ENCODE data around the gene MEF2A.
"Not testable (repeated sequence)": the region's sequence is repeated elsewhere in the genome, so short reads cannot be mapped to it uniquely, and the experiment has no call there.

MEF2A gene

GRCh38 chr15:99731336-99732123 lies 165.7 kb downstream of the MEF2A start:
- peak overlapping the region; percentile 85 for H3K4me3 Mint-ChIP-seq
- peaks cover 30% of the 10 kb centered on the region for H3K4me1 Mint-ChIP-seq
- no peaks in the 10 kb centered on the region for H3K36me3 Mint-ChIP-seq
- H3K27ac Mint-ChIP-seq = no peak overlapping the region
- no peaks in the 10 kb centered on the region for H3K9me3 Mint-ChIP-seq
- H3K27me3 Mint-ChIP-seq = no peaks in the 10 kb centered on the region

- Mint-ChIP-seq H3K4me3 (peak overlapping the region; percentile 85), H3K27ac (peak overlapping the region; percentile 55)
Measured at GRCh38 chr15:99732124-99732750, 166.5 kb downstream of the MEF2A start.

GRCh38 chr15:99732751-99733267 lies 167.0 kb downstream of the MEF2A start:
- Mint-ChIP-seq H3K9me3 (no peaks in the 10 kb centered on the region), H3K27ac (no peak overlapping the region), H3K27me3 (no peaks in the 10 kb centered on the region), H3K4me3 (peak overlapping the region; percentile 85), H3K4me1 (peaks cover 30% of the 10 kb centered on the region), H3K36me3 (no peaks in the 10 kb centered on the region)

More at GRCh38 chr15:99732124-99732750, 166.5 kb downstream of the MEF2A start:
- H3K9me3 Mint-ChIP-seq = no peaks in the 10 kb centered on the region
- no peaks in the 10 kb centered on the region for H3K36me3 Mint-ChIP-seq
- H3K27me3 Mint-ChIP-seq = no peaks in the 10 kb centered on the region
- H3K4me1 Mint-ChIP-seq = peaks cover 30% of the 10 kb centered on the region

GRCh38 chr15:99733268-99734039 lies 167.7 kb downstream of the MEF2A start, which contains the start of gene LYSMD4:
Gene LYSMD4 (minus strand): TSS chr15:99733437. CDS start chr15:99731999, 1,438 bp downstream.
- H3K27ac Mint-ChIP-seq = peak within 1 kb of the TSS; percentile 91

GRCh38 chr15:99734040-99734291 lies 168.2 kb downstream of the MEF2A start:
- peaks cover 30% of the 10 kb centered on the region for H3K4me1 Mint-ChIP-seq
- not testable (repeated sequence) for H3K9me3 Mint-ChIP-seq

More at GRCh38 chr15:99733268-99734039, 167.7 kb downstream of the MEF2A start, which contains the start of gene LYSMD4:
- H3K27me3 Mint-ChIP-seq = no peaks in the 10 kb centered on the region
- peak within 1 kb of the TSS; percentile 88 for H3K4me3 Mint-ChIP-seq
- no peaks in the 10 kb centered on the region for H3K9me3 Mint-ChIP-seq
- H3K4me1 Mint-ChIP-seq = peaks cover 30% of the 10 kb centered on the region
- H3K36me3 Mint-ChIP-seq = no peaks in the 10 kb centered on the region

GRCh38 chr15:99734575-99734974 lies 168.8 kb downstream of the MEF2A start:
- Mint-ChIP-seq H3K9me3 (no peaks in the 10 kb centered on the region), H3K4me1 (peaks cover 30% of the 10 kb centered on the region), H3K27ac (peak overlapping the region; percentile 68), H3K36me3 (no peaks in the 10 kb centered on the region), H3K4me3 (peak overlapping the region; percentile 30), H3K27me3 (no peaks in the 10 kb centered on the region)

More at GRCh38 chr15:99734040-99734291, 168.2 kb downstream of the MEF2A start:
- H3K27me3 Mint-ChIP-seq, H3K36me3 Mint-ChIP-seq: not testable (repeated sequence)
- H3K4me3 Mint-ChIP-seq = peak overlapping the region; percentile 88
- peak overlapping the region; percentile 91 for H3K27ac Mint-ChIP-seq

GRCh38 chr15:99735868-99736267 lies 170.1 kb downstream of the MEF2A start:
- Mint-ChIP-seq H3K27ac (no peak overlapping the region), H3K36me3 (no peaks in the 10 kb centered on the region), H3K4me1 (peaks cover 21% of the 10 kb centered on the region), H3K27me3 (no peaks in the 10 kb centered on the region), H3K4me3 (no peak overlapping the region), H3K9me3 (no peaks in the 10 kb centered on the region)

- peaks cover 16% of the 10 kb centered on the region for H3K4me1 Mint-ChIP-seq
- H3K4me3 Mint-ChIP-seq = no peak overlapping the region
- H3K27ac Mint-ChIP-seq = no peak overlapping the region
- no peaks in the 10 kb centered on the region for H3K27me3 Mint-ChIP-seq
- H3K9me3 Mint-ChIP-seq = no peaks in the 10 kb centered on the region
- H3K36me3 Mint-ChIP-seq = no peaks in the 10 kb centered on the region
Measured at GRCh38 chr15:99736702-99737101, 170.9 kb downstream of the MEF2A start.

GRCh38 chr15:99738021-99738847 lies 172.4 kb downstream of the MEF2A start:
- no peak overlapping the region for H3K4me3 Mint-ChIP-seq
- no peak overlapping the region for H3K27ac Mint-ChIP-seq
- no peaks in the 10 kb centered on the region for H3K9me3 Mint-ChIP-seq
- no peaks in the 10 kb centered on the region for H3K27me3 Mint-ChIP-seq
- H3K4me1 Mint-ChIP-seq = peaks cover 8% of the 10 kb centered on the region
- no peaks in the 10 kb centered on the region for H3K36me3 Mint-ChIP-seq

- no peaks in the 10 kb centered on the region for H3K36me3 Mint-ChIP-seq
- no peak overlapping the region for H3K27ac Mint-ChIP-seq
- no peaks in the 10 kb centered on the region for H3K4me1 Mint-ChIP-seq
- no peaks in the 10 kb centered on the region for H3K9me3 Mint-ChIP-seq
- no peaks in the 10 kb centered on the region for H3K27me3 Mint-ChIP-seq
- no peak overlapping the region for H3K4me3 Mint-ChIP-seq
Measured at GRCh38 chr15:99741835-99742234, 176.1 kb downstream of the MEF2A start.

- Mint-ChIP-seq H3K27me3 (no peaks in the 10 kb centered on the region), H3K9me3 (no peaks in the 10 kb centered on the region), H3K4me3 (no peak overlapping the region), H3K4me1 (no peaks in the 10 kb centered on the region), H3K27ac (no peak overlapping the region), H3K36me3 (no peaks in the 10 kb centered on the region)
Measured at GRCh38 chr15:99744142-99744541, 178.4 kb downstream of the MEF2A start.

- Mint-ChIP-seq H3K36me3 (no peaks in the 10 kb centered on the region), H3K4me1 (no peaks in the 10 kb centered on the region), H3K9me3 (no peaks in the 10 kb centered on the region), H3K4me3 (no peak overlapping the region), H3K27ac (no peak overlapping the region), H3K27me3 (no peaks in the 10 kb centered on the region)
Measured at GRCh38 chr15:99745370-99746086, 179.7 kb downstream of the MEF2A start.

GRCh38 chr15:99749386-99749785 lies 183.6 kb downstream of the MEF2A start:
- Mint-ChIP-seq H3K4me1 (no peaks in the 10 kb centered on the region), H3K9me3 (no peaks in the 10 kb centered on the region), H3K27ac (no peak overlapping the region), H3K4me3 (no peak overlapping the region), H3K27me3 (no peaks in the 10 kb centered on the region), H3K36me3 (no peaks in the 10 kb centered on the region)

- H3K9me3 Mint-ChIP-seq, H3K4me3 Mint-ChIP-seq, H3K27me3 Mint-ChIP-seq, H3K27ac Mint-ChIP-seq, H3K36me3 Mint-ChIP-seq, H3K4me1 Mint-ChIP-seq: not testable (repeated sequence)
Measured at GRCh38 chr15:99750326-99750725, 184.5 kb downstream of the MEF2A start.
